Fibroblast of villous mesenchyme (primary cell): Measurements from ENCODE around the gene UNC13C. TPM values are rescaled to one million over a fixed set of nuclear protein-coding genes. Genes with fewer than 3 reads are reported as not detected.

Experiments
- DNase-seq: peaks from one replicate; pipeline ENCODE4 v3.0.0-alpha.2; 2010; ENCODE audit warnings: low read depth
- H3K4me3 ChIP-seq: 2 replicates; pipeline ENCODE4 v1.5.1; 2011; ENCODE audit warnings: low read depth, mild to moderate bottlenecking, low read length
- total RNA-seq: library from RNA; depleted of rRNA; stranded (reverse); fragments of >200 nt; gene quantifications from 2 replicates; pipeline ENCODE4 v1.2.3, GENCODE V29; 2012
- TF ChIP-seq, protein P1 (sequence below): IDR thresholded peaks from 2 replicates; pipeline ENCODE4 v1.5.1; 2012; ENCODE audit warnings: low read depth, mild to moderate bottlenecking, low read length; ENCODE audit not compliant: insufficient read depth

The UNC13C gene
- total RNA-seq, 1 donor, result not detected

- DNase-seq, result no peak
- no peak overlapping the region for H3K4me3 ChIP-seq
- TF ChIP-seq, protein P1, sequence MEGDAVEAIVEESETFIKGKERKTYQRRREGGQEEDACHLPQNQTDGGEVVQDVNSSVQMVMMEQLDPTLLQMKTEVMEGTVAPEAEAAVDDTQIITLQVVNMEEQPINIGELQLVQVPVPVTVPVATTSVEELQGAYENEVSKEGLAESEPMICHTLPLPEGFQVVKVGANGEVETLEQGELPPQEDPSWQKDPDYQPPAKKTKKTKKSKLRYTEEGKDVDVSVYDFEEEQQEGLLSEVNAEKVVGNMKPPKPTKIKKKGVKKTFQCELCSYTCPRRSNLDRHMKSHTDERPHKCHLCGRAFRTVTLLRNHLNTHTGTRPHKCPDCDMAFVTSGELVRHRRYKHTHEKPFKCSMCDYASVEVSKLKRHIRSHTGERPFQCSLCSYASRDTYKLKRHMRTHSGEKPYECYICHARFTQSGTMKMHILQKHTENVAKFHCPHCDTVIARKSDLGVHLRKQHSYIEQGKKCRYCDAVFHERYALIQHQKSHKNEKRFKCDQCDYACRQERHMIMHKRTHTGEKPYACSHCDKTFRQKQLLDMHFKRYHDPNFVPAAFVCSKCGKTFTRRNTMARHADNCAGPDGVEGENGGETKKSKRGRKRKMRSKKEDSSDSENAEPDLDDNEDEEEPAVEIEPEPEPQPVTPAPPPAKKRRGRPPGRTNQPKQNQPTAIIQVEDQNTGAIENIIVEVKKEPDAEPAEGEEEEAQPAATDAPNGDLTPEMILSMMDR, result no peak
These were observed 578.0 kb downstream of the UNC13C start for GRCh38 chr15:54556231-54556630.

GRCh38 chr15:54559405-54560069, 581.3 kb downstream of the UNC13C start:
- H3K4me3 ChIP-seq, result no peak overlapping the region
- TF ChIP-seq, protein P1, result no peak
- DNase-seq, result no peak

DNA sequence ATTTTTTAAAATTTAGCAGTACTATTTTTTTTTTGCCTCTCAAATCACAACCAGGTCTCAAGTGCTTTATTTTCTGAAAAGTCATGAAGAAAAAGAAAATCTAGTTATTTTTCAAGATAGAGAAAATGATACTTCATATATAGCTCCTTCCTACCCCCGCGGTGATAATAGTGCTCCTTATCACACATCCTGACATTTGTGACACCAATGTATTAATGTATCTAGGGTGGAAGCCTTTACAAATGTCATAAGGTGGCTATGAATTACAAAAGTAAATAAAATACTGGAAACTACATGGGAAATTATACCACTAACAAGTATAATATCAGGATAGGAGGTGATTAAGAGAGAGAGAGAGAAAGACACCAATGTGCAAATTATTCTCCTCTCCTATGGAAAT, 582.2 kb downstream of the UNC13C start:
- TF ChIP-seq, protein P1, result no peak

DNA sequence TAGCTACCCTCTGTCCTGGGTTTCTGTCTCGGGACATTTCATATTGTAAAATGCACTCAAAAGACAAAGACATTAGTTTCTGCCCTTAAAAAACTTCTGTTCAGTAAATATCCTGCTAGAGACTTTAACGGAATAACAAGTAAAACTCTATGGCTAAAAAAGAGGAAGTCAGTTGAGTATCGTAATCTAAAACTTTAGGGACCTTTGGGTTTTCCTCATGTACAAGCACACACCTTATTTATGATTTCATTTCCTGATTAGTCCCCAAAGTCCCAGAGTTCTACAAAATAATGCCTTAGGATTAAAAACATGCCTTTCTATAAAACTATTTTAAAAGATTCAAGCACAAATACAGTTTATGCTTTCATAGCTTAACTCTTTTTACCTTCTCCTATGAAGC, 585.9 kb downstream of the UNC13C start:
- no peak overlapping the region for H3K4me3 ChIP-seq
- no peak for DNase-seq
- TF ChIP-seq, protein P1, result no peak

More for the DNA sequence above, 582.2 kb downstream of the UNC13C start:
- no peak overlapping the region for H3K4me3 ChIP-seq
- DNase-seq, result no peak

GRCh38 chr15:54566654-54567053, 588.4 kb downstream of the UNC13C start:
- DNase-seq, result no peak
- H3K4me3 ChIP-seq, result no peak overlapping the region
- TF ChIP-seq, protein P1, result no peak

DNA sequence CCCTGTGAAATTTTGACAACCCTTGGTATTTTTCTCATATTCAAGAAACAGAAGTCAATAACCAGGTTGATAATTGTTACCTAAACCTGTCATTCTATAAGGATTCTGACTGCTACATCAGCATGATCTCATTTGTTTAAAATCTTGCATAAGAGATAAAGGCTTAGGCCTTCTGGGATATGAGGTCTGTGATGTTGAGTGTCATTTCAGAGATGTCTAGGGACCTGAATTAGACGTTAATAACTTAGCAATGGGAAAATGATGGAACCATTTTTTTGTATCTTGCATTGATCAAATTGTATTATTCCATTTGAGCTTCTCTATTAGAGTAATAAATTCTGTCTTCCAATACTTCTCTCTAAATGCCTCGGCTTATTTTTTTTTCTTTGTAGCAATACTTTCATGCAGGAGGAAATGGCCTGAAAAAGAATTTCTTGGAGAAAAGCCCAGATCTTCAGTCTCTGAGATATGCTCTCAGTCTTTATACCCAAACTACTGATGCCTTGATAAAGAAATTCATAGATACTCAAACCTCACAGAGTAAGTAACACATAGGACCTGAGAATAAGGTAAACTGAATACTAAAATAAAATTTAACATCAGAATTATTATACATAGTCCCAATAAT, 589.3 kb downstream of the UNC13C start:
- TF ChIP-seq, protein P1, result no peak
- H3K4me3 ChIP-seq, result no peak overlapping the region
- DNase-seq, result no peak
